ENCODE results near the gene PDE1C. TPM values are rescaled to one million over a fixed set of nuclear protein-coding genes. Genes with fewer than 3 reads are reported as not detected.

Gene PDE1C
- total and polyA plus RNA-seq, 2 of the 4 experiments (the other 2 are of a cell fraction) = 14.2 to 61.5 TPM

DNA sequence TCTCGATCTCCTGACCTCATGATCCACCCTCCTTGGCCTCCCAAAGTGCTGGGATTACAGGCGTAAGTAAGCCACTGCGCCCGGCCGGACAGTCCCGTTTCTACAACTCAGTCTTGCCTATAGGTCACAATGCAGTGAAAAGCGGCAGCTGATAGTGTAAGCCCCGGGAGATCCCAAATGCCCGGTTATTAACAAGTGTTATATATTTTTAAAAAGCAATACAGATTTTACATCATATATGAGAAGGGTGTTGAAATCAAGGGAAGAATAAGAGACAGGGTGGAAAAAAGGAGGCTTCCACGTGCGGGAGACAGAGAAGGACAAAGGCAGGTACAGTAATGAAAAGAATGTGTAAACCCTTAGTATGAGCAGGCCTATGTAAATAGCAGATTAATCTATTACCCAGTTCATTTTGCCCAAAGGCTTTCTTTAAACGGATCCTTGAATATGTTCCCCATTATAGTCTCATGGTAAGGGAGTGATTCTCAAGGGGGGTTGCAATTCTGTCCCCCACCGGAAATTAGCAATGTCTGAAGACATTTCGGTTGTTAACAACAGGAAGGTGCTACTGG is 170.8 kb downstream of the PDE1C start:
- peaks cover 3% of the 10 kb centered on the region; the same call in 1 of the 2 replicates for H3K9me1 ChIP-seq (ENCODE audit: insufficient read depth, low read length)
- no peak for DNase-seq
- H3K9ac ChIP-seq (ENCODE audit: low read depth, low read length) = no peak overlapping the region
- WGBS, 2 experiments (ENCODE audit: extremely low coverage in 2 of 2, insufficient read length in 1 of 2) = no CpG with 5 or more reads among the region's 14 CpGs
- no peak overlapping the region for H4K8ac ChIP-seq (ENCODE audit: low read depth in 2 of 2, low read length in 2 of 2)
- no peak overlapping the region for H4K5ac ChIP-seq (ENCODE audit: low read depth, low read length)
- H4K91ac ChIP-seq (ENCODE audit: insufficient read depth, low read depth, low read length) = no peak overlapping the region
- H3K14ac ChIP-seq (replicated peaks; ENCODE audit: low read depth, low read length) = no peak overlapping the region
- H3K79me1 ChIP-seq (ENCODE audit: low read depth in 1 of 2, low read length in 2 of 2) = peaks cover 0 to 12% of the 10 kb centered on the region in 2 experiments; a peak in 1 of 4 replicates
- in situ Hi-C loops (cut with MboI; ENCODE audit: low sequenced_read_pairs) = no loop called here
- BruUV-seq (replicated peaks) = no TSS peak
- no peak overlapping the region for H3K4me2 ChIP-seq (ENCODE audit: low read depth, low read length)
- H3K9me3 ChIP-seq (ENCODE audit: control insufficient read depth, insufficient read depth, low read length) = no peaks in the 10 kb centered on the region
- peak overlapping the region; percentile 1; the same call in 1 of the 2 replicates for H3K56ac ChIP-seq (ENCODE audit: extremely low read depth, insufficient read depth, low read length)
- no peak overlapping the region for H2AK5ac ChIP-seq (ENCODE audit: low read depth, low read length)
- ChIA-PET POLR2A (ENCODE audit: unreplicated experiment) (no interaction called here), CTCF (no interaction called here)
- no peak for ATAC-seq (ENCODE audit: low read depth)
- no peak overlapping the region for H3K4ac ChIP-seq (ENCODE audit: low read depth, low read length)
- dilution Hi-C loops (cut with HindIII; ENCODE audit: low sequenced_read_pairs, unreplicated experiment) = no loop called here
- H2AK9ac ChIP-seq (replicated peaks; ENCODE audit: low read depth, low read length, poor library complexity) = no peak overlapping the region
- H3K27me3 ChIP-seq (ENCODE audit: control insufficient read depth, insufficient read depth, low read length) = no peaks in the 10 kb centered on the region
- peaks cover 9% of the 10 kb centered on the region; the same call in 1 of the 2 replicates for H3K4me1 ChIP-seq (ENCODE audit: control insufficient read depth, insufficient read depth, low read length)
- H3K23ac ChIP-seq (ENCODE audit: low read depth, low read length) = no peak overlapping the region
- no peak overlapping the region for H3K18ac ChIP-seq (ENCODE audit: low read depth, low read length)
- no peak overlapping the region for H2AFZ ChIP-seq (replicated peaks; ENCODE audit: low read length, poor library complexity)
- H2BK20ac ChIP-seq (ENCODE audit: low read depth, low read length) = no peak overlapping the region
- TF ChIP-seq MAFK (IDR thresholded peaks at IDR 0.05; ENCODE audit: low read depth, low read length) (no peak), CEBPB (IDR thresholded peaks at IDR 0.05; ENCODE audit: low read depth, low read length) (no peak), BHLHE40 (IDR thresholded peaks at IDR 0.05; ENCODE audit: low read depth, low read length) (no peak), USF2 (IDR thresholded peaks at IDR 0.05; ENCODE audit: low read depth, low read length) (no peak), SMC3 (IDR thresholded peaks at IDR 0.05; ENCODE audit: low read depth, low read length) (no peak), POLR2A (IDR thresholded peaks at IDR 0.05; ENCODE audit: low read depth, low read length) (no peak), NFE2L2 (IDR thresholded peaks at IDR 0.05; ENCODE audit: low read depth, low read length) (no peak), CTCF (conservative IDR thresholded peaks at IDR 0.05; ENCODE audit: low read depth, low read length) (no peak), RCOR1 (IDR thresholded peaks at IDR 0.05; ENCODE audit: insufficient replicate concordance, low read length) (no peak), MXI1 (IDR thresholded peaks at IDR 0.05; ENCODE audit: borderline replicate concordance, low read depth, low read length) (no peak), RFX5 (IDR thresholded peaks at IDR 0.05; ENCODE audit: low read depth, low read length) (no peak), FOS (IDR thresholded peaks at IDR 0.05; ENCODE audit: low read depth, low read length) (no peak), MAZ (IDR thresholded peaks at IDR 0.05; ENCODE audit: borderline replicate concordance, low read depth, low read length) (no peak), RAD21 (IDR thresholded peaks at IDR 0.05; ENCODE audit: low read length) (no peak)
- TF ChIP-seq, protein P1, sequence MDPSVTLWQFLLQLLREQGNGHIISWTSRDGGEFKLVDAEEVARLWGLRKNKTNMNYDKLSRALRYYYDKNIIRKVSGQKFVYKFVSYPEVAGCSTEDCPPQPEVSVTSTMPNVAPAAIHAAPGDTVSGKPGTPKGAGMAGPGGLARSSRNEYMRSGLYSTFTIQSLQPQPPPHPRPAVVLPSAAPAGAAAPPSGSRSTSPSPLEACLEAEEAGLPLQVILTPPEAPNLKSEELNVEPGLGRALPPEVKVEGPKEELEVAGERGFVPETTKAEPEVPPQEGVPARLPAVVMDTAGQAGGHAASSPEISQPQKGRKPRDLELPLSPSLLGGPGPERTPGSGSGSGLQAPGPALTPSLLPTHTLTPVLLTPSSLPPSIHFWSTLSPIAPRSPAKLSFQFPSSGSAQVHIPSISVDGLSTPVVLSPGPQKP (IDR thresholded peaks at IDR 0.05; ENCODE audit: borderline replicate concordance, low read depth, low read length) = no peak
- no peaks in the 10 kb centered on the region for H4K20me1 ChIP-seq (ENCODE audit: insufficient read depth, low read length)
- no peak overlapping the region for H2BK15ac ChIP-seq (ENCODE audit: low read depth, low read length)
- intact Hi-C loops (cut with micrococcal nuclease) = no loop called here
- no peak overlapping the region for H2BK120ac ChIP-seq (ENCODE audit: low read depth, low read length)
- H3K27ac ChIP-seq (ENCODE audit: insufficient read depth, low read length) = no peak overlapping the region
- no peak overlapping the region for H3K4me3 ChIP-seq (ENCODE audit: insufficient read depth, low read depth, low read length)
- no peaks in the 10 kb centered on the region for H3K36me3 ChIP-seq (ENCODE audit: control insufficient read depth, insufficient read depth, low read length)
- H2BK5ac ChIP-seq (ENCODE audit: low read depth, low read length, poor library complexity, severe bottlenecking) = no peak overlapping the region

Data from IMR-90 (cell line).